ENCODE results near the gene CCDC136. TPM values are rescaled to one million over a fixed set of nuclear protein-coding genes. Genes with fewer than 3 reads are reported as not detected.
A peak's percentile ranks its signal among the peaks of the same experiment; 100 is the strongest.

The CCDC136 gene
- total and polyA plus RNA-seq, 2 experiments from 2014 or later: 27.1 to 55.7 TPM

GRCh38 chr7:128791972-128792327 lies 182 bp downstream of the CCDC136 start:
- Histone ChIP-seq H4K20me1 (replicated peaks; ENCODE audit: insufficient read depth) (no peaks in the 10 kb centered on the region; the same call in 1 of the 2 replicates), H2AFZ (peak overlapping the region; percentile 93), H3K27ac (ENCODE audit: low read depth) (no peak overlapping the region), H3K9me2 (ENCODE audit: insufficient read depth) (no peaks in the 10 kb centered on the region), H3K4me1 (ENCODE audit: insufficient read depth) (peaks cover 26% of the 10 kb centered on the region), H3K79me2 (replicated peaks; ENCODE audit: insufficient read depth) (no peaks in the 10 kb centered on the region), H3K4me3 (peak overlapping the region; percentile 85), H3K27me3 (ENCODE audit: insufficient read depth) (no peaks in the 10 kb centered on the region), H3K36me3 (ENCODE audit: insufficient read depth) (0 out of 2 replicates have a peak, but pooled peaks cover 6% of the 10 kb centered on the region), H3K4me2 (peak overlapping the region; percentile 92), H3F3A (replicated peaks; ENCODE audit: low read depth) (0 out of 2 replicates have a peak, but pooled peaks cover 6% of the 10 kb centered on the region)
- no peak for TF ChIP-seq CTCF (conservative IDR thresholded peaks at IDR 0.05; ENCODE audit: low read depth in 2 of 2)
- no peak for TF ChIP-seq EZH2 (IDR thresholded peaks at IDR 0.05; ENCODE audit: low read depth, unreplicated experiment)
- TF ChIP-seq CREB1 (CRISPR knock-in tag; IDR thresholded peaks at IDR 0.05; ENCODE audit: low read depth): no peak
- TF ChIP-seq ETS1 (IDR thresholded peaks at IDR 0.05): no peak
- TF ChIP-seq STAT1 (IDR thresholded peaks at IDR 0.05; ENCODE audit: unreplicated experiment): no peak
- no peak for TF ChIP-seq NANOG (IDR thresholded peaks at IDR 0.05; ENCODE audit: borderline replicate concordance)
- TF ChIP-seq ZNF331 (CRISPR knock-in tag; IDR thresholded peaks at IDR 0.05; ENCODE audit: low read depth): no peak
- no peak for TF ChIP-seq ZNF114 (CRISPR knock-in tag; IDR thresholded peaks at IDR 0.05)
- no peak for TF ChIP-seq REST (IDR thresholded peaks at IDR 0.05; ENCODE audit: unreplicated experiment)
- no peak for TF ChIP-seq POLR2AphosphoS5 (IDR thresholded peaks at IDR 0.05; ENCODE audit: low read depth)
- TF ChIP-seq ZNF462 (CRISPR knock-in tag; IDR thresholded peaks at IDR 0.05): no peak
- TF ChIP-seq JUNB (IDR thresholded peaks at IDR 0.05; ENCODE audit: unreplicated experiment): no peak
- TF ChIP-seq EZH2phosphoT487 (IDR thresholded peaks at IDR 0.05; ENCODE audit: unreplicated experiment): no peak
- DNase-seq (ENCODE audit: low spot score) (peak; percentile 46), ATAC-seq (peak; percentile 7)
- H3K4me3 Mint-ChIP-seq: peak overlapping the region; percentile 84
- H3K4me1 Mint-ChIP-seq: peaks cover 35% of the 10 kb centered on the region
- peaks cover 23% of the 10 kb centered on the region for H3K36me3 Mint-ChIP-seq (ENCODE audit: low read depth)
- H3K27me3 Mint-ChIP-seq (ENCODE audit: insufficient read depth, low read depth, poor library complexity): peaks cover 13% of the 10 kb centered on the region
- no peak overlapping the region for H3K27ac Mint-ChIP-seq
- H3K9me3 Mint-ChIP-seq: no peaks in the 10 kb centered on the region

All from GM23338 (cell line).